GM21367 (cell line): ENCODE measurements around the gene VPS51.

Source experiments
- ATAC-seq: cut with Tn5 transposase; IDR thresholded peaks from one replicate; pipeline ENCODE4 v1.9.1; 2021; ENCODE audit not compliant: unreplicated experiment

Gene VPS51

DNA sequence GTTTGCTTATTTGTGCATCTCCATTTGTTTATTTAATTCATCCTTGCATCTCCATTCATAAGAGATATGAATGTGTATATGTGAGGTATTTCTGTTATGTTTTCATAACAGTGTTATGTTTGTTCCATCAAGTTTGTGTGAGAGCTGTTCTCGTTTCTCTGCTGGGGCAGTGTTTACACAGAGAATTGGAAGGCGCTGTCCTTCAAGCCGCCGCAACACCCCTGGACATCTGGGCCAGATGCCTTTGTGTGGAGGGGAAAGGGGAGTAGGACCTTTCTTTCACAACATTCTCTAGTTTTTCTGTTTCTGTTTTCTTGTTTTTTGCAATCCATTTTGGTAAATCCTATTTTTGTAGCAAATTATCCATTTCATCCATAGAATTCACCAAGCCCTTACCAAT lies 8.6 kb downstream of the VPS51 start:
- no peak for ATAC-seq

DNA sequence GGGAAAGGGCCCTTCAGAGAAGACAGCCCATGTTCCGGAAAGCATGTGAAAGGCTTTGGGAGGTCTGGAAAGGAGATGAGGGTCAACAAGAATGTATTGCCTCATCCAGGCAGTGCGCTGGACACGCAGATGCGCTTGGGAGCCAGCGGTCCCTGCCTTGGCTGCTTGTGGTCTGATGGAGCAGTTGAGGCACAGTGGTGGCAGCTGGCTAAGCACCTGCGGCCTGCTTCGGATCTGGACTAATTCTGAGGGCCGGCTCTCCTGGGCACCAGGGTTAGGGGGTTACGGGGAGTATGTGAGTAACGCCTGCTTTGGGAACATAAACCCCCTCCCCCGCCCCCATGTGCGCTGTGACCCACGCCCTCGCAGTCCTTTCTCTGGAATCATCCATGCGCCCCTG lies 11.1 kb downstream of the VPS51 start:
- ATAC-seq: no peak

DNA sequence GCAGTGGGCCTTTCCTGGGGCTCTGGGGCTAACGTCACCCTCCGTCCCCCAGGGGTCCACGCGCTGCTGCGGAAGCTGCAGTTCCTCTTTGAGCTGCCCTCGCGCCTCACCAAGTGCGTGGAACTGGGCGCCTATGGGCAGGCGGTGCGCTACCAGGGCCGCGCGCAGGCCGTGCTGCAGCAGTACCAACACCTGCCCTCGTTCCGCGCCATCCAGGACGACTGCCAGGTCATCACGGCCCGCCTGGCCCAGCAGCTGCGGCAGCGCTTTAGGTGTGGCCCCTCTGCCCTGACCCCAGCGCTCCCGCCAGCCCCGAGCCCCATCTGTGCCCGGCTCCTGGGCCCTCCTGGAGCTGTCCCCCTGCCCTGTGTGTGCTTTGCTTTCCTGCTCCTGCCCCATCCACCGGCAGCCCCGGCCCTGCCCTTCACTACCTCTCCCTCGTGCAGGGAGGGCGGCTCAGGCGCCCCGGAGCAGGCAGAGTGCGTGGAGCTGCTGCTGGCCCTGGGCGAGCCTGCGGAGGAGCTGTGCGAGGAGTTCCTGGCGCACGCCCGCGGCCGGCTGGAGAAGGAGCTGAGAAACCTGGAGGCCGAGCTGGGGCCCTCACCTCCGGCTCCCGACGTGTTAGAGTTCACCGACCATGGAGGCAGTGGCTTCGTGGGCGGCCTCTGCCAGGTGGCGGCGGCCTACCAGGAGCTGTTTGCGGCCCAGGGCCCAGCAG lies 11.9 kb downstream of the VPS51 start:
- ATAC-seq: no peak

DNA sequence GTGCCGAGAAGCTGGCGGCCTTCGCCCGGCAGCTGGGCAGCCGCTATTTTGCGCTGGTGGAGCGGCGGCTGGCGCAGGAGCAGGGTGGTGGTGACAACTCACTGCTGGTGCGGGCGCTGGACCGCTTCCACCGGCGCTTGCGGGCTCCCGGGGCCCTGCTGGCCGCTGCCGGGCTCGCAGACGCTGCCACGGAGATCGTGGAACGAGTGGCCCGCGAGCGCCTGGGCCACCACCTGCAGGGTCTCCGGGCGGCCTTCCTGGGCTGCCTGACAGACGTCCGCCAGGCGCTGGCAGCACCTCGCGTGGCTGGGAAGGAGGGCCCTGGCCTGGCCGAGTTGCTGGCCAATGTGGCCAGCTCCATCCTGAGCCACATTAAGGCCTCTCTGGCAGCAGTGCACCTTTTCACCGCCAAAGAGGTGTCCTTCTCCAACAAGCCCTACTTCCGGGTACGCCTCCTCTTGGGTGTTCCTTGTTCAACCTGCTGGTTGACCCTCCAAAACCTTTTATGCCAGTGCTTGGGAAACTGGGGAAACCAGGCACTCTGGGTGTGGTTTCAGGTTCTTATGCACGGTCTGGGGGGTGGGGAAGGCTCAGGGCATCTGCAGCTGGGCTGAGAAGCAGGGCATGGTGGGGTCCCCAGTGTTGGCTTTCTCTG lies 12.6 kb downstream of the VPS51 start:
- ATAC-seq: no peak

DNA sequence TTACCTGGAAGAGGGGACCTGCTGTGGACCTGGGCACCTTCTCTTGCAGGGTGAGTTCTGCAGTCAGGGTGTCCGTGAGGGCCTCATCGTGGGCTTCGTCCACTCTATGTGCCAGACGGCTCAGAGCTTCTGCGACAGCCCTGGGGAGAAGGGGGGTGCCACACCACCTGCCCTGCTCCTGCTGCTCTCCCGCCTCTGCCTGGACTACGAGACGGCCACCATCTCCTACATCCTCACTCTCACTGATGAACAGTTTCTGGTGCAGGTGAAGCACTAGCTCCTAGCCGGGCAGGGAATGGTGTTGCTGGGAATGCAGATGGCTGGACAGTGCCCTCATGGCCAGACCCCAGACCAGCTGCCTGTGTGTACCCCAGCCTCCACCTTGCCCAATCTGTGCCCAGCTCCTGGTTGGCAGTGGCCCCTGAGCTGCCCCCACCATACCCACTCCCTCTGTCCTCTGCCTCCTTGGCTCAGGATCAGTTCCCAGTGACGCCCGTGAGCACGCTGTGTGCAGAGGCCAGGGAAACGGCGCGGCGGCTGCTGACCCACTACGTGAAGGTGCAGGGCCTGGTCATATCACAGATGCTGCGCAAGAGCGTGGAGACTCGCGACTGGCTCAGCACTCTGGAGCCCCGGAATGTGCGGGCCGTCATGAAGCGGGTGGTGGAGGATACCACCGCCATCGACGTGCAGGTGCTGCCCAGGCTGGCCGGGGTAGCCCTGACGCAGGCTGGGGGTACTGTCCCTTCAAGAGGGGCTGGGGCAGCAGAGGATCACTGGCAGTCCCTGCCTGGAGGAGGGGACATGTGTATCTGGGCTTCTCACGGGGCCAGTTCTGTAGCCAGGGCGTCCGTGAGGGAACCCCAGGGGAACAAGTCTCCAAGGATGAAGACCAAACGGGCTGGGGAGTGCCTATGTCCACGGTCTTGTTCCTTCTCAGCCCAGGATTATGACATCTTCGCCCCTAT lies 13.5 kb downstream of the VPS51 start:
- no peak for ATAC-seq

GRCh38 chr11:65110354-65110861 lies 14.4 kb downstream of the VPS51 start:
- no peak for ATAC-seq

- ATAC-seq: no peak
These were observed 15.2 kb downstream of the VPS51 start for GRCh38 chr11:65111159-65111743.

DNA sequence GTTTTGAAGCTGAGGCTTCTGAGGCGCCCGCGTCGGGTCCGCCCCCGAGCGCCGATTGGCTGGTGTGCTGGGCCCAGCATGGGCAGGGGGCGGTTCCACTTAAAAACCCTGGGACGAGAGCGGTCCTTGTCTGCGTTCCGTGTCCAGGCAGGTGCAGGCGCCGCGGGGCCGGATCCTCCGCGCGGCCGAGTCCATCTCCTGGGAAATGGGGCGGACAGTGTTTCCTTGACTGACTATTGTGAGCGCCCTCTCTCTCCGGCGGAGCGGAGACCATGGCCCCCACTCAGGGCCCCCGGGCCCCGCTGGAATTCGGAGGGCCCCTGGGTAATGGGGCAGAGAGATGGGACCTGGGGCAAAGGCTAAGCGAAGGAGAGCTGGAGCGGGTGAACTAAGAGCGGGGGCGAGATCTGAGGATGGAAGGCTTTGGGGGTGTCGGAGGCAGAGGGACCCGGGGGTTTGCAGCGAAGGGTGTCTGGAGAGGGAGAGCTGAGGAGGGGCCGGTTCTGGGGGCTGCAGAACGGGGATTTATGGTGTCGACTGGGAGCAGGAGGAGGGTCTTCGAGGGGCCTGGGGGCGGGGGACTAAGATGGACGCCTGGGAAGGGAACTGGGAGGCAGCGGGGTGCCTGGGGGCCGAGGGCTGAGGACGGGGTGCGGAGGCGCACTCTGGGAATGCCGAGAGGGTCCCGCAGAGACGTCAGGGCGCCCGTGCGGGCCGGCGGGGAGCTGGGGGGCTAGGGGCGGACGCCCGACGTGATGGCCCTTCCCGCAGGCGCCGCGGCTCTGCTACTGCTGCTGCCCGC lies 15.9 kb downstream of the VPS51 start, which contains the start of gene TM7SF2:
TSS of gene TM7SF2 (plus strand) at position 129 of the 802 bp plus-strand sequence. CDS start at position 273, 144 bp downstream.
- peak; percentile 41 for ATAC-seq

DNA sequence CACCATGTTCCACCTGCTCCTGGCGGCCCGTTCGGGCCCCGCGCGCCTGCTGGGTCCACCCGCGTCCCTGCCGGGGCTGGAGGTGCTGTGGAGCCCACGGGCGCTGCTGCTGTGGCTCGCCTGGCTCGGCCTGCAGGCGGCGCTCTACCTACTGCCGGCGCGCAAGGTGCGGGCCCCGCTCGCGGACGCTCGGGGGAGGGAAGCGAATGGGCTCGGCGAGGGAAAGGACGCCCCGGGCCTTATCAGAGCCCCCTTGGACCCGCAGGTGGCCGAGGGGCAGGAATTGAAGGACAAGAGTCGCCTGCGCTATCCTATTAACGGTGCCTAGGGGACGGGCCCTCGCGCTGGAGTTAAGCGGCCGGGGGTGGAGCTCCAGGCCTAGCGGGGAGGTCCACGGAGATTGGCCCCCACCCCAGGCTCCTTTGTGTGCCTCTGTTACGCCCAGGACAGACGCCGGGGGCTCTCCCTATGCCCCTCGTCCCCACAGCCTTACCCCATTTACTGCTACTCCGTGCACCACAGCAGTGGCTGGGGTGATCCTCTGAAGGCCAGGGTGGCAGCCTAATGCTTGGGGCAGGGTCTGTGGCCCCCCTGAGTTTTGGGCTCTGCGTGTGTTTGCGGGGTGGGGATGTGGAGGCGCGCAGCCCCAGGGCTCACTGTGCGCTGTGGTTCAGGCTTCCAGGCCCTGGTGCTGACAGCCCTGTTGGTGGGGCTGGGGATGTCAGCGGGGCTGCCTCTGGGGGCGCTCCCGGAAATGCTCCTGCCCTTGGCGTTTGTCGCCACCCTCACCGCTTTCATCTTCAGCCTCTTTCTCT lies 16.7 kb downstream of the VPS51 start:
- ATAC-seq: no peak

- no peak for ATAC-seq
These were observed 17.3 kb downstream of the VPS51 start for GRCh38 chr11:65113361-65113756.

GRCh38 chr11:65113839-65114238 lies 17.8 kb downstream of the VPS51 start:
- no peak for ATAC-seq

DNA sequence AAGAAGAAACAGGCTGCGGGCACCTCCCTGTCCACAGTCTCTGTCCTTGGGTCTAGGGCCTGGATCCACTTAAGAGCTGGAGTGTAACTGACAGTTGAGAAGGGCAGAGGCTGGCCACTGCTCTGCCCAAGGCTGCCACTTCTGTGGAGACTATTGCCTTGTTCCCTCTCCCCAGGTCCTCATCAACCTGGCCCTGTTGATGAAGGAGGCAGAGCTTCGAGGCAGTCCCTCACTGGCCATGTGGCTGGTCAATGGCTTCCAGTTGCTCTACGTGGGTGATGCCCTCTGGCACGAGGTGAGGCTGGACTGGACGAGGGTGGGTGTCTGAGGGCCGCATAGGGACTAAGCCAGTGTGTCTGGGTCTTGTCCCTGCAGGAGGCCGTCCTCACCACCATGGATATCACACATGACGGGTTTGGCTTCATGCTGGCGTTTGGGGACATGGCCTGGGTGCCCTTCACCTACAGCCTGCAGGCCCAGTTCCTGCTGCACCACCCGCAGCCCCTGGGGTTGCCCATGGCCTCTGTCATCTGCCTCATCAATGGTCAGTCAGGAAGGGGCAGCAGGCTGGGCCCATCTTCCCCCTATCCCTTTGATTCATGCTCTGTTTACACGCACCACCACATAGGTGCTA lies 18.6 kb downstream of the VPS51 start:
- no peak for ATAC-seq

- no peak for ATAC-seq
These were observed 19.5 kb downstream of the VPS51 start for GRCh38 chr11:65115361-65116082.

- no peak for ATAC-seq
These were observed 20.6 kb downstream of the VPS51 start for GRCh38 chr11:65116370-65117205.

DNA sequence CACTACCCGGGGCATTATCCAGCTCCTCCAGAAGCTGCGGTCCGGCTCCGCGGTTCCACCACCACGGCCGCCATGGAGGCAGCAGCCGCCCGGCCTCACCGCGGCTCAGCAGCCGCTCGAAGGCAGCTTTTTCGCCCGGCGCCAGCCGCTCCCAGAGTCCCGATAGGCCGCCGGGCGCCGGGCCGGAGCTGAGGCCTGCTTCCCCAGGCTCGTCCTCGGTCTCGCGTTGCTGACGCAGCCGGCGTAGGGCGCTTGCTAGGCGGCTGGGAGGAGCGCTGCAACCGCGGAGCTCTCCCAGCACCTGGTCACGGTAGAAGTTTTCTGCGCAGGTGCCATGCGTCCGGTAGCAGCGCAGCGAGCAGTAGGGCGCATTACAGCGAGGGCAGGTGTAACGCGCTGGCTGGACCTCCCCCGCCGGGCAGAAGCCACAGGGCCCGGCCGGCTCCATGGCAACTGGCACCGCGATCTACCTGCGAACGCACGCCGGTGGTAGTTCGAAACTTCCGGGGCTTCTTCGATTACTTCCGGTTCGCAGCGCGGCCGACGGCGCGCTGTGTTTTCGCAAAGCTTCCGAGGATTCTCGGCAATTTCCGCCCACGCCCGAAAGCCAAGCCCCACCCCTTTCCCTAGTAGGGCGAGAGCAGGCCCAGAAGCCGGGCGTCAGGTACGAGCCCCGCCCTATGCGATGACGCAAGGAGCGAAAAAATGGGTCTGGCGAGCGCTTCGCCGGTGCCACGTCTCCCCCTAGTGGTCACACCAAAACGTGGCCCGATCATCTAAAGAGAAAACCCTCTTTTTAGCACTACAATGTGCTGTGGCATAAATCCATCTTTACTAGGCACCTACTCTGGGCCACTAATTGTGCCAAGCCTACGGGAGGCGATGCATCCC lies 21.4 kb downstream of the VPS51 start, which contains the start of gene ZNHIT2:
TSS of gene ZNHIT2 (minus strand) at position 496 of the 891 bp plus-strand sequence. CDS start at position 448, 48 bp downstream.
- ATAC-seq: peak; percentile 47
